ENCODE measurements around the gene NFATC2.

- TF ChIP-seq CTCF (IDR thresholded peaks at IDR 0.05; ENCODE audit: low read depth, low read length) (no peak), EZH2phosphoT487 (IDR thresholded peaks at IDR 0.05; ENCODE audit: low read depth) (no peak)
Observed at GRCh38 chr20:51562332-51563173, 20.0 kb upstream of the NFATC2 start.

All from OCI-LY3 (cell line).